ENCODE data around the gene GATAD1. TPM values are rescaled to one million over a fixed set of nuclear protein-coding genes. Genes with fewer than 3 reads are reported as not detected.

Gene GATAD1
- total and polyA plus RNA-seq, 2 of the 4 experiments (the other 2 are of a cell fraction): 9.3 to 15.2 TPM

- TF ChIP-seq NFE2L2 (IDR thresholded peaks at IDR 0.05; ENCODE audit: low read depth, low read length) (no peak), MAFK (IDR thresholded peaks at IDR 0.05; ENCODE audit: low read depth, low read length) (peak; percentile 69)
- Histone ChIP-seq H2BK120ac (ENCODE audit: low read depth, low read length) (no peak overlapping the region), H4K20me1 (ENCODE audit: insufficient read depth, low read length) (no peaks in the 10 kb centered on the region), H3K4ac (ENCODE audit: low read depth, low read length) (no peak overlapping the region), H2AK9ac (replicated peaks; ENCODE audit: low read depth, low read length, poor library complexity) (no peak overlapping the region), H3K79me1 (ENCODE audit: low read depth in 1 of 2, low read length in 2 of 2) (no peaks in the 10 kb centered on the region), H2BK5ac (ENCODE audit: low read depth, low read length, poor library complexity, severe bottlenecking) (no peak overlapping the region), H4K91ac (ENCODE audit: insufficient read depth, low read depth, low read length) (no peak overlapping the region), H3K9me3 (ENCODE audit: control insufficient read depth, insufficient read depth, low read length) (no peaks in the 10 kb centered on the region), H3K4me1 (ENCODE audit: control insufficient read depth, insufficient read depth, low read length) (no peaks in the 10 kb centered on the region), H4K8ac (ENCODE audit: low read depth in 2 of 2, low read length in 2 of 2) (no peak overlapping the region), H3K27me3 (ENCODE audit: control insufficient read depth, insufficient read depth, low read length) (no peaks in the 10 kb centered on the region), H3K9me1 (ENCODE audit: insufficient read depth, low read length) (no peaks in the 10 kb centered on the region; the same call in 1 of the 2 replicates), H3K56ac (ENCODE audit: extremely low read depth, insufficient read depth, low read length) (no peak overlapping the region), H3K4me3 (ENCODE audit: insufficient read depth, low read depth, low read length) (no peak overlapping the region), H2AFZ (replicated peaks; ENCODE audit: low read length, poor library complexity) (no peak overlapping the region), H3K27ac (ENCODE audit: insufficient read depth, low read length) (no peak overlapping the region), H3K9ac (ENCODE audit: low read depth, low read length) (no peak overlapping the region), H2BK20ac (ENCODE audit: low read depth, low read length) (no peak overlapping the region), H4K5ac (ENCODE audit: low read depth, low read length) (no peak overlapping the region), H3K36me3 (ENCODE audit: control insufficient read depth, insufficient read depth, low read length) (peaks cover 5% of the 10 kb centered on the region; the same call in 1 of the 2 replicates), H3K14ac (replicated peaks; ENCODE audit: low read depth, low read length) (no peak overlapping the region), H2AK5ac (ENCODE audit: low read depth, low read length) (no peak overlapping the region), H3K4me2 (ENCODE audit: low read depth, low read length) (no peak overlapping the region), H3K18ac (ENCODE audit: low read depth, low read length) (no peak overlapping the region), H2BK15ac (ENCODE audit: low read depth, low read length) (no peak overlapping the region), H3K23ac (ENCODE audit: low read depth, low read length) (no peak overlapping the region)
- intact Hi-C loops (cut with micrococcal nuclease): no loop called here
- POLR2A ChIA-PET (ENCODE audit: unreplicated experiment): no interaction called here
- CTCF ChIA-PET: interaction anchor here (0.6 kb wide), 1 partner anchor 74 kb away, joined by 3 read pairs; no protein-coding TSS in a partner anchor
- no CpG with 5 or more reads among the region's 5 CpGs for WGBS, 2 experiments (ENCODE audit: extremely low coverage in 2 of 2, insufficient read length in 1 of 2)
- DNase-seq (no peak), ATAC-seq (ENCODE audit: low read depth) (no peak)
- BruUV-seq (replicated peaks): no TSS peak
- dilution Hi-C loops (cut with HindIII; ENCODE audit: low sequenced_read_pairs, unreplicated experiment): no loop called here
- in situ Hi-C loops (cut with MboI; ENCODE audit: low sequenced_read_pairs): no loop called here
Observed at GRCh38 chr7:92508946-92509345, 61.7 kb downstream of the GATAD1 start.

Other genes with a start within 250 kb of the GATAD1 start
- 38.2 and 40.3 TPM in 2 replicates for gene KRIT1, start 201.6 kb upstream of the GATAD1 start, total RNA-seq (2012; rRNA removed)
- 19.7 and 22.9 TPM in 2 replicates for gene KRIT1, start 201.6 kb upstream of the GATAD1 start, polyA plus RNA-seq (2012; rRNA removed)
- 33.9 and 39.4 TPM in 2 replicates for gene ANKIB1, start 201.5 kb upstream of the GATAD1 start, total RNA-seq (2012; rRNA removed)
- 17.9 and 18.7 TPM in 2 replicates for gene ANKIB1, start 201.5 kb upstream of the GATAD1 start, polyA plus RNA-seq (2012; rRNA removed)
- not detected in 2 replicates for gene ERVW-1, start 30.5 kb downstream of the GATAD1 start, total RNA-seq (2012; rRNA removed)
- gene ERVW-1, start 30.5 kb downstream of the GATAD1 start, polyA plus RNA-seq (2012; rRNA removed): not detected in 2 replicates
- 12.7 and 13.9 TPM in 2 replicates for gene PEX1, start 81.0 kb downstream of the GATAD1 start, total RNA-seq (2012; rRNA removed)
- 6.8 and 8.1 TPM in 2 replicates for gene PEX1, start 81.0 kb downstream of the GATAD1 start, polyA plus RNA-seq (2012; rRNA removed)
- 5.6 and 10.6 TPM in 2 replicates for gene RBM48, start 81.3 kb downstream of the GATAD1 start, total RNA-seq (2012; rRNA removed)
- 3.2 and 5.1 TPM in 2 replicates for gene RBM48, start 81.3 kb downstream of the GATAD1 start, polyA plus RNA-seq (2012; rRNA removed)
- 5.4 and 16.4 TPM in 2 replicates for gene FAM133B, start 142.9 kb downstream of the GATAD1 start, total RNA-seq (2012; rRNA removed)
- gene FAM133B, start 142.9 kb downstream of the GATAD1 start, polyA plus RNA-seq (2012; rRNA removed): 9.5 and 10.6 TPM in 2 replicates